Measurements from ENCODE around the gene PSMB11. TPM values are rescaled to one million over a fixed set of nuclear protein-coding genes. Genes with fewer than 3 reads are reported as not detected.

PSMB11 gene
- total and polyA plus RNA-seq, 10 of the 15 experiments (the other 5 are each of a cell fraction or from before 2014, with no cell fraction given), result not detected

- in situ Hi-C loops (cut with MboI), result no loop called here
- peaks cover 34% of the 10 kb centered on the region for H3K79me2 ChIP-seq (ENCODE audit: control insufficient read depth, insufficient read depth, low read length)
Observed at GRCh38 chr14:23066368-23066767, 24.4 kb downstream of the PSMB11 start.

DNA sequence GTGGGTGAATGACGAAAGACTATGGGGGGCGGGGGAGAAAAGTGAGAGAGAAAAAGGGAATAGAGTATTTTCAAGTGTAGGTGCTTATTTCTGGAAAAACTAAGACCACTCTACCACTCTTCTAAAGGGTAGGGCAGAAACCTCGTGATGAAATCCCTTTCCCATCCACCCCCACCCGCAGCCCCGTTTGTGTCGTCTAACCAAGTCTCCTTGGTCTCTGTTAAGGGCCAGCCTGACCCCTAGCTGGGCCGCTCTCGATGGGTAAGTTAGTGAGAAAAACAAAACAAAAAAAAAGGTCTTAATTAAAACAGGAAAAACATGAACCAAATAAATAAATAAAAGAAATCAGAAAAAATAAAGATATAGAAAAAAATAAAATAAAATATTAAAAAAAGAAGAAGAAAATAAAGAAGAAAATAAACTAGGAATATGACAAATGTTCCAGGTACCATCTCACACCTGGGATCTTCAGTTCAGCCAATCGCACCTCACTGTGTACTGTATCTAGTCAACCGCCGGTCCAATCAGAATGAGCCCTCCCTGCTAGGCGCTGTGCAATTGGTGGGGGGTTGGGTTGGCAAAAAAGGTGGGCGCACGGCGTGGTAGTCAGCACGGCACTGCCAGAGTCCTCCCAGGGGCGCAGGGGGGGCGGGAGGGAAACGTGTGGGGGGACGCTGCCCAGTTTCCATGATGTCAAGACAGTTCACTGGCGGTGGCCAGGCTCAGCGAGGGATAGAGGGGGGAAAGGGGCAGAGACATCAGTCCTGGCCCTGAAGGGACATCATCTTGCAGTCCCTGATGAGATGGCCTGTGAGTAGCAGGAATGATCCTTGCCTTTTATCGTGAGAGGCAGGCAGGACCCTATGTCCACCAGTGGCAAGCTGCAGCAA is 25.1 kb downstream of the PSMB11 start:
- H3K27ac ChIP-seq (ENCODE audit: control insufficient read depth, insufficient read depth), result no peak overlapping the region
- FAIRE-seq, result no peak
- H3K4me3 ChIP-seq, result no peak overlapping the region
- peaks cover 29 to 40% of the 10 kb centered on the region in 2 experiments for H3K36me3 ChIP-seq (ENCODE audit: control insufficient read depth in 2 of 2, insufficient read depth in 2 of 2, low read length in 1 of 2)
- peaks cover 9% of the 10 kb centered on the region; the same call in 1 of the 2 replicates for H4K20me1 ChIP-seq (ENCODE audit: control insufficient read depth, insufficient read depth)
- DNase-seq (ENCODE audit: low read depth, low spot score), result no peak
- POLR2A ChIA-PET, result interaction anchor here (0.6 kb wide), 1 partner anchor 71 kb away, joined by 3 read pairs; no protein-coding TSS in a partner anchor
- H3K9me3 ChIP-seq (replicated peaks; ENCODE audit: control insufficient read depth, insufficient read depth, low read length), result no peaks in the 10 kb centered on the region
- no peak overlapping the region for H3K4me2 ChIP-seq (ENCODE audit: control insufficient read depth, insufficient read depth)
- H3K27me3 ChIP-seq (replicated peaks in 1 of 2; ENCODE audit: control insufficient read depth in 2 of 2, insufficient read depth in 2 of 2, low read length in 1 of 2), result no peaks in the 10 kb centered on the region
- WGBS (ENCODE audit: insufficient coverage, insufficient replicate concordance, low lambda C conversion rate, missing lambda C conversion rate), result 87% methylated on average over 23 of the region's 23 CpGs
- TF ChIP-seq SRF (IDR thresholded peaks at IDR 0.05; ENCODE audit: low read depth in 2 of 2, low read length in 2 of 2) (no peak), DPF2 (IDR thresholded peaks at IDR 0.05) (no peak), CREM (IDR thresholded peaks at IDR 0.05; ENCODE audit: low read depth) (no peak), FOS (IDR thresholded peaks at IDR 0.05; ENCODE audit: borderline replicate concordance, extremely low read depth, insufficient read length) (no peak), ZNF622 (IDR thresholded peaks at IDR 0.05) (no peak), EGR1 (IDR thresholded peaks at IDR 0.05; ENCODE audit: borderline replicate concordance in 1 of 2, low read depth in 2 of 2, low read length in 2 of 2) (no peak), HDAC2 (IDR thresholded peaks at IDR 0.05) (no peak)
- TF ChIP-seq, protein P1, sequence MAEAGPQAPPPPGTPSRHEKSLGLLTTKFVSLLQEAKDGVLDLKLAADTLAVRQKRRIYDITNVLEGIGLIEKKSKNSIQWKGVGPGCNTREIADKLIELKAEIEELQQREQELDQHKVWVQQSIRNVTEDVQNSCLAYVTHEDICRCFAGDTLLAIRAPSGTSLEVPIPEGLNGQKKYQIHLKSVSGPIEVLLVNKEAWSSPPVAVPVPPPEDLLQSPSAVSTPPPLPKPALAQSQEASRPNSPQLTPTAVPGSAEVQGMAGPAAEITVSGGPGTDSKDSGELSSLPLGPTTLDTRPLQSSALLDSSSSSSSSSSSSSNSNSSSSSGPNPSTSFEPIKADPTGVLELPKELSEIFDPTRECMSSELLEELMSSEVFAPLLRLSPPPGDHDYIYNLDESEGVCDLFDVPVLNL (IDR thresholded peaks at IDR 0.05; ENCODE audit: low read depth, low read length), result no peak
- TF ChIP-seq, protein P2, sequence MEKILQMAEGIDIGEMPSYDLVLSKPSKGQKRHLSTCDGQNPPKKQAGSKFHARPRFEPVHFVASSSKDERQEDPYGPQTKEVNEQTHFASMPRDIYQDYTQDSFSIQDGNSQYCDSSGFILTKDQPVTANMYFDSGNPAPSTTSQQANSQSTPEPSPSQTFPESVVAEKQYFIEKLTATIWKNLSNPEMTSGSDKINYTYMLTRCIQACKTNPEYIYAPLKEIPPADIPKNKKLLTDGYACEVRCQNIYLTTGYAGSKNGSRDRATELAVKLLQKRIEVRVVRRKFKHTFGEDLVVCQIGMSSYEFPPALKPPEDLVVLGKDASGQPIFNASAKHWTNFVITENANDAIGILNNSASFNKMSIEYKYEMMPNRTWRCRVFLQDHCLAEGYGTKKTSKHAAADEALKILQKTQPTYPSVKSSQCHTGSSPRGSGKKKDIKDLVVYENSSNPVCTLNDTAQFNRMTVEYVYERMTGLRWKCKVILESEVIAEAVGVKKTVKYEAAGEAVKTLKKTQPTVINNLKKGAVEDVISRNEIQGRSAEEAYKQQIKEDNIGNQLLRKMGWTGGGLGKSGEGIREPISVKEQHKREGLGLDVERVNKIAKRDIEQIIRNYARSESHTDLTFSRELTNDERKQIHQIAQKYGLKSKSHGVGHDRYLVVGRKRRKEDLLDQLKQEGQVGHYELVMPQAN (conservative IDR thresholded peaks at IDR 0.05), result no peak
- no peak overlapping the region for H2AFZ ChIP-seq (ENCODE audit: control insufficient read depth, low read depth, low read length)
- BruUV-seq (replicated peaks), result no TSS peak
- in situ Hi-C loops (cut with MboI), result no loop called here
- RAD21 ChIA-PET (ENCODE audit: unreplicated experiment), result interaction anchor here (1.9 kb wide), 1 partner anchor 80 kb away, joined by 27 read pairs; no protein-coding TSS in a partner anchor
- H3K9ac ChIP-seq (ENCODE audit: control insufficient read depth, insufficient read depth, low read length), result no peak overlapping the region
- no peak for ATAC-seq
- H3K79me2 ChIP-seq (ENCODE audit: control insufficient read depth, insufficient read depth, low read length), result peaks cover 36% of the 10 kb centered on the region
- peaks cover 11% of the 10 kb centered on the region; the same call in 1 of the 2 replicates for H3K4me1 ChIP-seq (ENCODE audit: control insufficient read depth, insufficient read depth, low read length)
- intact Hi-C loops (cut with micrococcal nuclease; ENCODE audit: unreplicated experiment), result no loop called here
- SMC1A ChIA-PET (ENCODE audit: uncharacterized antibody, unreplicated experiment), result interaction anchor here (0.5 to 2.2 kb wide), 6 partner anchors 9 to 128 kb away, joined by 3 to 23 read pairs (median 5); no protein-coding TSS in a partner anchor
- CTCF ChIA-PET, result interaction anchor here (1.5 to 4.2 kb wide), 12 partner anchors 8 to 219 kb away, joined by 5 to 80 read pairs (median 16); partner anchors contain the start of genes ACIN1, AJUBA, C14orf119 and CDH24

More at GRCh38 chr14:23066368-23066767, 24.4 kb downstream of the PSMB11 start:
- no peak overlapping the region for H3K9ac ChIP-seq (ENCODE audit: control insufficient read depth, insufficient read depth, low read length)
- H3K36me3 ChIP-seq (ENCODE audit: control insufficient read depth in 2 of 2, insufficient read depth in 2 of 2, low read length in 1 of 2), result peaks cover 30 to 40% of the 10 kb centered on the region in 2 experiments
- H2AFZ ChIP-seq (ENCODE audit: control insufficient read depth, low read depth, low read length), result no peak overlapping the region
- ChIA-PET RAD21 (ENCODE audit: unreplicated experiment) (no interaction called here), CTCF (interaction anchor here (1.5 to 4.2 kb wide), 3 partner anchors 9 to 82 kb away, joined by 6 to 73 read pairs (median 14); partner anchors contain the start of genes AJUBA and CDH24), SMC1A (ENCODE audit: uncharacterized antibody, unreplicated experiment) (interaction anchor here (0.5 to 2.0 kb wide), 5 partner anchors 8 to 80 kb away, joined by 3 to 5 read pairs (median 5); no protein-coding TSS in a partner anchor), POLR2A (interaction anchor here (0.6 kb wide), 1 partner anchor 70 kb away, joined by 3 read pairs; no protein-coding TSS in a partner anchor)
- no peak for FAIRE-seq
- BruUV-seq (replicated peaks), result no TSS peak
- 78% methylated on average over 3 of the region's 3 CpGs for WGBS (ENCODE audit: insufficient coverage, insufficient replicate concordance, low lambda C conversion rate, missing lambda C conversion rate)
- TF ChIP-seq POLR2A (IDR thresholded peaks at IDR 0.05; ENCODE audit: low read depth, low read length) (0 out of 2 replicates have a peak, but pooled peaks have one; percentile 19), MYB (IDR thresholded peaks at IDR 0.05; ENCODE audit: borderline replicate concordance, low read depth, low read length) (no peak), EP300 (IDR thresholded peaks at IDR 0.05; ENCODE audit: borderline replicate concordance in 1 of 2, control insufficient read depth in 1 of 2, low read depth in 2 of 2, low read length in 2 of 2) (no peak)
- no peak overlapping the region for H3K4me2 ChIP-seq (ENCODE audit: control insufficient read depth, insufficient read depth)
- H3K9me3 ChIP-seq (replicated peaks; ENCODE audit: control insufficient read depth, insufficient read depth, low read length), result no peaks in the 10 kb centered on the region
- intact Hi-C loops (cut with micrococcal nuclease; ENCODE audit: unreplicated experiment), result no loop called here
- H3K27me3 ChIP-seq (replicated peaks in 1 of 2; ENCODE audit: control insufficient read depth in 2 of 2, insufficient read depth in 2 of 2, low read length in 1 of 2), result no peaks in the 10 kb centered on the region
- H3K4me3 ChIP-seq, result no peak overlapping the region
- no peak for ATAC-seq
- no peak overlapping the region for H3K27ac ChIP-seq (ENCODE audit: control insufficient read depth, insufficient read depth)
- peaks cover 9% of the 10 kb centered on the region; the same call in 1 of the 2 replicates for H4K20me1 ChIP-seq (ENCODE audit: control insufficient read depth, insufficient read depth)
- H3K4me1 ChIP-seq (ENCODE audit: control insufficient read depth, insufficient read depth, low read length), result peaks cover 6% of the 10 kb centered on the region; the same call in 1 of the 2 replicates
- no peak for DNase-seq (ENCODE audit: low read depth, low spot score)
